Measurements from ENCODE around the gene U2AF2.

U2AF2 gene

GRCh38 chr19:55658846-55659459 lies 4.1 kb downstream of the U2AF2 start:
- DNase-seq (ENCODE audit: low spot score), result no peak

GRCh38 chr19:55659822-55660221 lies 5.0 kb downstream of the U2AF2 start:
- no peak for DNase-seq (ENCODE audit: low spot score)

- no peak for DNase-seq (ENCODE audit: low spot score)
These were observed 5.6 kb downstream of the U2AF2 start for GRCh38 chr19:55660404-55660803.

GRCh38 chr19:55660991-55661390 lies 6.2 kb downstream of the U2AF2 start:
- DNase-seq (ENCODE audit: low spot score), result no peak

GRCh38 chr19:55661826-55662225 lies 7.0 kb downstream of the U2AF2 start:
- no peak for DNase-seq (ENCODE audit: low spot score)

- DNase-seq (ENCODE audit: low spot score), result no peak
These were observed 9.2 kb downstream of the U2AF2 start for GRCh38 chr19:55663846-55664536.

- no peak for DNase-seq (ENCODE audit: low spot score)
These were observed 11.6 kb downstream of the U2AF2 start for GRCh38 chr19:55666343-55667005.

GRCh38 chr19:55667006-55667381 lies 12.2 kb downstream of the U2AF2 start:
- DNase-seq (ENCODE audit: low spot score), result no peak

- DNase-seq (ENCODE audit: low spot score), result no peak
These were observed 12.7 kb downstream of the U2AF2 start for GRCh38 chr19:55667511-55667910.

- no peak for DNase-seq (ENCODE audit: low spot score)
These were observed 13.1 kb downstream of the U2AF2 start for GRCh38 chr19:55667958-55668357.

GRCh38 chr19:55668603-55669348 lies 13.9 kb downstream of the U2AF2 start:
- DNase-seq (ENCODE audit: low spot score), result no peak

- DNase-seq (ENCODE audit: low spot score), result no peak
These were observed 14.8 kb downstream of the U2AF2 start for GRCh38 chr19:55669418-55670279.

GRCh38 chr19:55670280-55671053 lies 15.6 kb downstream of the U2AF2 start:
- no peak for DNase-seq (ENCODE audit: low spot score)

- DNase-seq (ENCODE audit: low spot score), result no peak
These were observed 16.2 kb downstream of the U2AF2 start for GRCh38 chr19:55671054-55671378.

- no peak for DNase-seq (ENCODE audit: low spot score)
These were observed 17.6 kb downstream of the U2AF2 start for GRCh38 chr19:55672418-55672817.

- DNase-seq (ENCODE audit: low spot score), result no peak
These were observed 18.6 kb downstream of the U2AF2 start for GRCh38 chr19:55673465-55673864.

- no peak for DNase-seq (ENCODE audit: low spot score)
These were observed 19.1 kb downstream of the U2AF2 start for GRCh38 chr19:55673889-55674288.

GRCh38 chr19:55674459-55674840 lies 19.6 kb downstream of the U2AF2 start:
- DNase-seq (ENCODE audit: low spot score), result no peak

GRCh38 chr19:55674841-55675660 lies 20.2 kb downstream of the U2AF2 start, which contains the start of gene EPN1:
Gene EPN1 (plus strand): TSS chr19:55675226. CDS start chr19:55678628, 3,402 bp downstream.
- DNase-seq (ENCODE audit: low spot score), result peak; percentile 98

Measured in NAMALWA (cell line).